Tibial artery (tissue), 4 donors: ENCODE data around the gene PITPNM3.

Experiments
- DNase-seq, 2 donors: peaks; one replicate each; pipeline ENCODE4 v3.0.0-alpha.2; 2019
- H3K27ac ChIP-seq, 2 donors: fragments of 200-600 bp; sonication (generic) in 1 of 2; 1 replicate in 1 of 2; 2 replicates in 1 of 2; pipeline ENCODE4 v1.5.1; 2018 to 2019; ENCODE audit warnings: mild to moderate bottlenecking in 1 of 2
- H3K27me3 ChIP-seq, 2 donors: fragments of 200-600 bp; sonication (generic) in 1 of 2; one replicate each; pipeline versions ENCODE4 v1.5.1 to v1.6.0; 2016 to 2019
- H3K36me3 ChIP-seq, 3 donors: fragments of 200-600 bp; sonication (generic) in 2 of 3; one replicate each; pipeline ENCODE4 v1.5.1; 2016 to 2019; ENCODE audit warnings: mild to moderate bottlenecking in 2 of 3
- H3K4me1 ChIP-seq, 4 donors: fragments of 200-600 bp; sonication (generic) in 2 of 4; 1 replicate in 3 of 4; 2 replicates in 1 of 4; pipeline ENCODE4 v1.5.1; 2016 to 2019
- H3K4me3 ChIP-seq, 2 donors: fragments of 200-600 bp; sonication (generic) in 1 of 2; 1 replicate in 1 of 2; 2 replicates in 1 of 2; pipeline ENCODE4 v1.5.1; 2018 to 2019; ENCODE audit warnings: mild to moderate bottlenecking in 2 of 2
- H3K9me3 ChIP-seq, 3 donors: fragments of 200-600 bp; sonication (generic) in 1 of 3; one replicate each; pipeline ENCODE4 v1.5.1; 2016 to 2019
- CTCF ChIP-seq, 2 experiments: fragments of 200-600 bp in 1 of 2; fragments of 450-650 bp in 1 of 2; IDR thresholded peaks; one replicate each; pipeline ENCODE4 v1.5.1; 2017 to 2019; ENCODE audit warnings: antibody characterized with exemption in 2 of 2, mild to moderate bottlenecking in 1 of 2, moderate library complexity in 1 of 2
- intact Hi-C: fragments of 100-400 bp; cut with DNase I; formaldehyde crosslinking; loops from one replicate; pipeline ENCODE4 v1.15.0; 2023; ENCODE audit warnings: low total_unique reads

PITPNM3 gene

GRCh38 chr17:6428207-6428965 is 128.0 kb downstream of the PITPNM3 start:
- Histone ChIP-seq H3K27ac (no peak overlapping the region), H3K27me3 (peaks cover 0 to 23% of the 10 kb centered on the region in 2 donors), H3K4me3 (no peak overlapping the region), H3K36me3 (no peaks in the 10 kb centered on the region), H3K4me1 (no peaks in the 10 kb centered on the region), H3K9me3 (peaks cover 0 to 7% (median 5%) of the 10 kb centered on the region in 3 donors)
- TF ChIP-seq CTCF (IDR thresholded peaks at IDR 0.05) = no peak
- intact Hi-C loops = no loop called here
- DNase-seq = no peak

GRCh38 chr17:6427279-6427781 is 129.0 kb downstream of the PITPNM3 start:
- no peak for DNase-seq
- no peaks in the 10 kb centered on the region for H3K36me3 ChIP-seq
- intact Hi-C loops = no loop called here
- H3K4me1 ChIP-seq = no peaks in the 10 kb centered on the region
- H3K9me3 ChIP-seq = peaks cover 0 to 7% (median 5%) of the 10 kb centered on the region in 3 donors
- no peak overlapping the region for H3K27ac ChIP-seq
- peaks cover 0 to 34% of the 10 kb centered on the region in 2 donors for H3K27me3 ChIP-seq
- H3K4me3 ChIP-seq = no peak overlapping the region
- TF ChIP-seq CTCF (IDR thresholded peaks at IDR 0.05) = no peak

- DNase-seq = no peak
- peaks cover 0 to 37% of the 10 kb centered on the region in 2 donors for H3K27me3 ChIP-seq
- intact Hi-C loops = no loop called here
Observed at GRCh38 chr17:6426356-6427101, 129.8 kb downstream of the PITPNM3 start.

GRCh38 chr17:6425407-6425806 is 130.9 kb downstream of the PITPNM3 start:
- H3K27ac ChIP-seq = no peak overlapping the region
- H3K9me3 ChIP-seq = no peaks in the 10 kb centered on the region
- no peak for TF ChIP-seq CTCF (IDR thresholded peaks at IDR 0.05)
- no peaks in the 10 kb centered on the region for H3K4me1 ChIP-seq
- no peak for DNase-seq
- H3K27me3 ChIP-seq = peaks cover 0 to 47% of the 10 kb centered on the region in 2 donors
- no peaks in the 10 kb centered on the region for H3K36me3 ChIP-seq
- intact Hi-C loops = no loop called here
- no peak overlapping the region for H3K4me3 ChIP-seq

More at GRCh38 chr17:6426356-6427101, 129.8 kb downstream of the PITPNM3 start:
- Histone ChIP-seq H3K36me3 (no peaks in the 10 kb centered on the region), H3K4me1 (no peaks in the 10 kb centered on the region), H3K4me3 (no peak overlapping the region), H3K9me3 (peaks cover 0 to 7% (median 5%) of the 10 kb centered on the region in 3 donors), H3K27ac (no peak overlapping the region)
- no peak for TF ChIP-seq CTCF (IDR thresholded peaks at IDR 0.05)

- Histone ChIP-seq H3K27me3 (peaks cover 0 to 43% of the 10 kb centered on the region in 2 donors), H3K36me3 (no peaks in the 10 kb centered on the region), H3K4me3 (no peak overlapping the region), H3K4me1 (no peaks in the 10 kb centered on the region), H3K9me3 (no peaks in the 10 kb centered on the region), H3K27ac (no peak overlapping the region)
- TF ChIP-seq CTCF (IDR thresholded peaks at IDR 0.05) = no peak
- intact Hi-C loops = loop anchor here (5.0 kb wide), 1 partner anchor 837 kb away; no protein-coding TSS in a partner anchor
- no peak for DNase-seq
Observed at GRCh38 chr17:6423931-6424330, 132.4 kb downstream of the PITPNM3 start.
